ENCODE measurements around the gene POLR3E. TPM values are rescaled to one million over a fixed set of nuclear protein-coding genes. Genes with fewer than 3 reads are reported as not detected.
A peak's percentile ranks its signal among the peaks of the same experiment; 100 is the strongest.

The POLR3E gene
- total RNA-seq (249 TPM), polyA plus RNA-seq (10 to 100 TPM; 10.2 to 16.3 (median 14.6) TPM)

GRCh38 chr16:22297114-22297870 is at the start of gene POLR3E:
Gene POLR3E (plus strand): TSS chr16:22297409. CDS start chr16:22302969, 5,560 bp downstream.
- H3K36me3 Mint-ChIP-seq = peaks cover 10% of the 10 kb centered on the region
- ATAC-seq (ENCODE audit: low read depth in 2 of 2) (peak; percentile 91 to 95), DNase-seq (peak; percentile 98 to 100 (median 99))
- H3K4me1 Mint-ChIP-seq = peaks cover 23 to 48% (median 39%) of the 10 kb centered on the region in 4 donors
- Histone ChIP-seq H3K27me3 (ENCODE audit: control insufficient read depth, insufficient read depth, low read length) (no peaks in the 10 kb centered on the region), H3K27ac (ENCODE audit: insufficient read depth, low read length, poor library complexity, severe bottlenecking) (peak within 1 kb of the TSS; percentile 100), H3K4me1 (ENCODE audit: control insufficient read depth, insufficient read depth, low read length, poor library complexity, severe bottlenecking) (peaks cover 37% of the 10 kb centered on the region), H3K36me3 (ENCODE audit: control insufficient read depth, insufficient read depth, low read length) (peaks cover 11% of the 10 kb centered on the region), H3K9me3 (ENCODE audit: control insufficient read depth in 2 of 2, low read length in 2 of 2) (no peaks in the 10 kb centered on the region), H3K4me3 (ENCODE audit: low read depth, low read length) (peak within 1 kb of the TSS; percentile 97)
- peak within 1 kb of the TSS; percentile 89 to 94 (median 92) for H3K4me3 Mint-ChIP-seq
- H3K27ac Mint-ChIP-seq = peak within 1 kb of the TSS; percentile 98 to 100 (median 99)
- peaks cover 16% of the 10 kb centered on the region for H3K27me3 Mint-ChIP-seq
- H3K9me3 Mint-ChIP-seq = peaks cover 0 to 10% (median 2%) of the 10 kb centered on the region in 7 donors

- Mint-ChIP-seq H3K9me3 (peaks cover 0 to 3% (median 0%) of the 10 kb centered on the region in 7 donors), H3K4me3 (no peak overlapping the region), H3K27ac (no peak overlapping the region), H3K27me3 (no peaks in the 10 kb centered on the region), H3K4me1 (no peaks in the 10 kb centered on the region), H3K36me3 (peaks cover 50% of the 10 kb centered on the region)
- no peaks in the 10 kb centered on the region for H3K4me1 ChIP-seq (ENCODE audit: control insufficient read depth, insufficient read depth, low read length, poor library complexity, severe bottlenecking)
- H3K27ac ChIP-seq (ENCODE audit: insufficient read depth, low read length, poor library complexity, severe bottlenecking) = no peak overlapping the region
- H3K9me3 ChIP-seq (ENCODE audit: control insufficient read depth in 2 of 2, low read length in 2 of 2) = peaks cover 0 to 4% of the 10 kb centered on the region in 2 experiments
- no peak overlapping the region for H3K4me3 ChIP-seq (ENCODE audit: low read depth, low read length)
- H3K27me3 ChIP-seq (ENCODE audit: control insufficient read depth, insufficient read depth, low read length) = no peaks in the 10 kb centered on the region
- peaks cover 44% of the 10 kb centered on the region for H3K36me3 ChIP-seq (ENCODE audit: control insufficient read depth, insufficient read depth, low read length)
- ATAC-seq (ENCODE audit: low read depth in 2 of 2) (no peak), DNase-seq (no peak)
These were observed 46.7 kb upstream of the POLR3E start for GRCh38 chr16:22250522-22250921.

- DNase-seq (no peak), ATAC-seq (ENCODE audit: low read depth in 2 of 2) (no peak)
- peak overlapping the region in 1 of 3 donors; percentile 80 for H3K27ac Mint-ChIP-seq
- no peaks in the 10 kb centered on the region for H3K27me3 Mint-ChIP-seq
- no peaks in the 10 kb centered on the region for H3K4me1 Mint-ChIP-seq
- H3K36me3 Mint-ChIP-seq = peaks cover 52% of the 10 kb centered on the region
- Histone ChIP-seq H3K9me3 (ENCODE audit: control insufficient read depth in 2 of 2, low read length in 2 of 2) (peaks cover 0 to 4% of the 10 kb centered on the region in 2 experiments), H3K4me1 (ENCODE audit: control insufficient read depth, insufficient read depth, low read length, poor library complexity, severe bottlenecking) (no peaks in the 10 kb centered on the region), H3K27me3 (ENCODE audit: control insufficient read depth, insufficient read depth, low read length) (no peaks in the 10 kb centered on the region), H3K36me3 (ENCODE audit: control insufficient read depth, insufficient read depth, low read length) (peaks cover 50% of the 10 kb centered on the region), H3K27ac (ENCODE audit: insufficient read depth, low read length, poor library complexity, severe bottlenecking) (no peak overlapping the region), H3K4me3 (ENCODE audit: low read depth, low read length) (no peak overlapping the region)
- H3K4me3 Mint-ChIP-seq = no peak overlapping the region
- H3K9me3 Mint-ChIP-seq = peaks cover 0 to 3% (median 0%) of the 10 kb centered on the region in 7 donors
These were observed 44.9 kb upstream of the POLR3E start for GRCh38 chr16:22252317-22252716.

GRCh38 chr16:22253272-22253671 is 43.9 kb upstream of the POLR3E start:
- no peaks in the 10 kb centered on the region for H3K4me1 ChIP-seq (ENCODE audit: control insufficient read depth, insufficient read depth, low read length, poor library complexity, severe bottlenecking)
- Mint-ChIP-seq H3K27me3 (no peaks in the 10 kb centered on the region), H3K27ac (peak overlapping the region in 1 of 3 donors; percentile 69), H3K36me3 (peaks cover 51% of the 10 kb centered on the region), H3K9me3 (peaks cover 0 to 3% (median 0%) of the 10 kb centered on the region in 7 donors), H3K4me3 (no peak overlapping the region), H3K4me1 (no peaks in the 10 kb centered on the region)
- ATAC-seq (ENCODE audit: low read depth in 2 of 2) (no peak), DNase-seq (no peak)
- H3K9me3 ChIP-seq (ENCODE audit: control insufficient read depth in 2 of 2, low read length in 2 of 2) = peaks cover 0 to 4% of the 10 kb centered on the region in 2 experiments
- peaks cover 54% of the 10 kb centered on the region for H3K36me3 ChIP-seq (ENCODE audit: control insufficient read depth, insufficient read depth, low read length)
- no peaks in the 10 kb centered on the region for H3K27me3 ChIP-seq (ENCODE audit: control insufficient read depth, insufficient read depth, low read length)
- H3K4me3 ChIP-seq (ENCODE audit: low read depth, low read length) = no peak overlapping the region
- H3K27ac ChIP-seq (ENCODE audit: insufficient read depth, low read length, poor library complexity, severe bottlenecking) = no peak overlapping the region

GRCh38 chr16:22255335-22255734 is 41.9 kb upstream of the POLR3E start:
- Mint-ChIP-seq H3K27me3 (no peaks in the 10 kb centered on the region), H3K4me1 (peaks cover 0 to 2% (median 0%) of the 10 kb centered on the region in 4 donors), H3K9me3 (peaks cover 0 to 3% (median 0%) of the 10 kb centered on the region in 7 donors), H3K27ac (no peak overlapping the region), H3K36me3 (peaks cover 53% of the 10 kb centered on the region), H3K4me3 (no peak overlapping the region)
- Histone ChIP-seq H3K27ac (ENCODE audit: insufficient read depth, low read length, poor library complexity, severe bottlenecking) (no peak overlapping the region), H3K36me3 (ENCODE audit: control insufficient read depth, insufficient read depth, low read length) (peaks cover 64% of the 10 kb centered on the region), H3K4me1 (ENCODE audit: control insufficient read depth, insufficient read depth, low read length, poor library complexity, severe bottlenecking) (no peaks in the 10 kb centered on the region), H3K27me3 (ENCODE audit: control insufficient read depth, insufficient read depth, low read length) (no peaks in the 10 kb centered on the region), H3K4me3 (ENCODE audit: low read depth, low read length) (no peak overlapping the region), H3K9me3 (ENCODE audit: control insufficient read depth in 2 of 2, low read length in 2 of 2) (peaks cover 0 to 4% of the 10 kb centered on the region in 2 experiments)
- DNase-seq (no peak), ATAC-seq (ENCODE audit: low read depth in 2 of 2) (no peak)

GRCh38 chr16:22257440-22257839 is 39.8 kb upstream of the POLR3E start:
- Histone ChIP-seq H3K4me1 (ENCODE audit: control insufficient read depth, insufficient read depth, low read length, poor library complexity, severe bottlenecking) (peaks cover 5% of the 10 kb centered on the region), H3K27me3 (ENCODE audit: control insufficient read depth, insufficient read depth, low read length) (no peaks in the 10 kb centered on the region), H3K27ac (ENCODE audit: insufficient read depth, low read length, poor library complexity, severe bottlenecking) (no peak overlapping the region), H3K9me3 (ENCODE audit: control insufficient read depth in 2 of 2, low read length in 2 of 2) (peaks cover 0 to 4% of the 10 kb centered on the region in 2 experiments), H3K4me3 (ENCODE audit: low read depth, low read length) (no peak overlapping the region), H3K36me3 (ENCODE audit: control insufficient read depth, insufficient read depth, low read length) (peaks cover 59% of the 10 kb centered on the region)
- DNase-seq (no peak), ATAC-seq (ENCODE audit: low read depth in 2 of 2) (no peak)
- no peak overlapping the region for H3K4me3 Mint-ChIP-seq
- no peak overlapping the region for H3K27ac Mint-ChIP-seq
- H3K36me3 Mint-ChIP-seq = peaks cover 47% of the 10 kb centered on the region
- no peaks in the 10 kb centered on the region for H3K27me3 Mint-ChIP-seq
- H3K4me1 Mint-ChIP-seq = peaks cover 0 to 9% (median 5%) of the 10 kb centered on the region in 4 donors
- H3K9me3 Mint-ChIP-seq = peaks cover 0 to 3% (median 0%) of the 10 kb centered on the region in 7 donors

- Mint-ChIP-seq H3K9me3 (no peaks in the 10 kb centered on the region), H3K4me3 (no peak overlapping the region), H3K36me3 (peaks cover 37% of the 10 kb centered on the region), H3K27me3 (no peaks in the 10 kb centered on the region), H3K4me1 (peaks cover 0 to 12% (median 7%) of the 10 kb centered on the region in 4 donors), H3K27ac (peak overlapping the region in 1 of 3 donors; percentile 52)
- Histone ChIP-seq H3K27ac (ENCODE audit: insufficient read depth, low read length, poor library complexity, severe bottlenecking) (no peak overlapping the region), H3K36me3 (ENCODE audit: control insufficient read depth, insufficient read depth, low read length) (peaks cover 45% of the 10 kb centered on the region), H3K4me3 (ENCODE audit: low read depth, low read length) (no peak overlapping the region), H3K4me1 (ENCODE audit: control insufficient read depth, insufficient read depth, low read length, poor library complexity, severe bottlenecking) (peaks cover 8% of the 10 kb centered on the region), H3K27me3 (ENCODE audit: control insufficient read depth, insufficient read depth, low read length) (no peaks in the 10 kb centered on the region), H3K9me3 (ENCODE audit: control insufficient read depth in 2 of 2, low read length in 2 of 2) (no peaks in the 10 kb centered on the region)
- no peak for ATAC-seq (ENCODE audit: low read depth in 2 of 2)
- no peak for DNase-seq
These were observed 36.7 kb upstream of the POLR3E start for GRCh38 chr16:22260490-22260889.

Data from CD4-positive, CD25-positive, alpha-beta regulatory T cell (primary cell).